Fibroblast of pulmonary artery (primary cell): ENCODE measurements around the gene NOL4L.
"Not testable (repeated sequence)": the region's sequence is repeated elsewhere in the genome, so short reads cannot be mapped to it uniquely, and the experiment has no call there.

ENCODE experiments used
- DNase-seq: peaks from one replicate; pipeline ENCODE4 v3.0.0-alpha.2; 2010; ENCODE audit warnings: low read depth
- H3K4me3 ChIP-seq: replicated peaks from 2 replicates; pipeline ENCODE4 v1.5.1; 2011; ENCODE audit warnings: low read depth, mild to moderate bottlenecking, control low read depth, low read length, moderate library complexity
- CTCF ChIP-seq: IDR thresholded peaks from 2 replicates; pipeline ENCODE4 v1.5.1; 2011; ENCODE audit warnings: mild to moderate bottlenecking, control low read depth, low read length, inconsistent platforms; ENCODE audit errors: missing control alignments

NOL4L gene

GRCh38 chr20:32496811-32497533 is 88.2 kb downstream of the NOL4L start:
- no peak for DNase-seq
- H3K4me3 ChIP-seq: no peak overlapping the region

GRCh38 chr20:32495949-32496348 is 89.2 kb downstream of the NOL4L start:
- TF ChIP-seq CTCF: no peak
- no peak for DNase-seq
- no peak overlapping the region for H3K4me3 ChIP-seq

More at GRCh38 chr20:32496811-32497533, 88.2 kb downstream of the NOL4L start:
- TF ChIP-seq CTCF: no peak

GRCh38 chr20:32495217-32495565 is 89.9 kb downstream of the NOL4L start:
- TF ChIP-seq CTCF: no peak
- no peak for DNase-seq
- H3K4me3 ChIP-seq: no peak overlapping the region

- peak; percentile 42 for DNase-seq
- TF ChIP-seq CTCF: no peak
- H3K4me3 ChIP-seq: no peak overlapping the region
Measured at GRCh38 chr20:32494483-32495216, 90.5 kb downstream of the NOL4L start.

- no peak overlapping the region for H3K4me3 ChIP-seq
- TF ChIP-seq CTCF: no peak
- no peak for DNase-seq
Measured at GRCh38 chr20:32493356-32493755, 91.8 kb downstream of the NOL4L start.

GRCh38 chr20:32491764-32492151 is 93.4 kb downstream of the NOL4L start:
- not testable (repeated sequence) for DNase-seq, H3K4me3 ChIP-seq

- H3K4me3 ChIP-seq: no peak overlapping the region
- TF ChIP-seq CTCF: no peak
- DNase-seq: no peak
Measured at GRCh38 chr20:32490942-32491763, 94.0 kb downstream of the NOL4L start.
